ENCODE measurements around the gene SEPTIN10.

SEPTIN10 gene

GRCh38 chr2:109525836-109526235, 87.9 kb downstream of the SEPTIN10 start:
- no peak for DNase-seq

- DNase-seq: no peak
Observed at GRCh38 chr2:109523536-109524361, 90.0 kb downstream of the SEPTIN10 start.

GRCh38 chr2:109523121-109523520, 90.6 kb downstream of the SEPTIN10 start:
- DNase-seq: no peak

GRCh38 chr2:109522063-109522374, 91.7 kb downstream of the SEPTIN10 start:
- no peak for DNase-seq

- DNase-seq: no peak
Observed at GRCh38 chr2:109521233-109522062, 92.3 kb downstream of the SEPTIN10 start.

GRCh38 chr2:109519513-109519912, 94.3 kb downstream of the SEPTIN10 start:
- no peak for DNase-seq

- DNase-seq: no peak
Observed at GRCh38 chr2:109517118-109517889, 96.5 kb downstream of the SEPTIN10 start.

GRCh38 chr2:109516445-109517117, 97.2 kb downstream of the SEPTIN10 start:
- DNase-seq: peak in 1 of 51 donors; percentile 20

- DNase-seq: no peak
Observed at GRCh38 chr2:109514857-109515256, 98.9 kb downstream of the SEPTIN10 start.

- DNase-seq: peak in 3 of 51 donors; percentile 12 to 66 (median 18)
Observed at GRCh38 chr2:109513749-109514588, 99.8 kb downstream of the SEPTIN10 start.

GRCh38 chr2:109513230-109513629, 100.5 kb downstream of the SEPTIN10 start:
- DNase-seq: no peak

- no peak for DNase-seq
Observed at GRCh38 chr2:109512076-109512475, 101.7 kb downstream of the SEPTIN10 start.

- no peak for DNase-seq
Observed at GRCh38 chr2:109511168-109511567, 102.6 kb downstream of the SEPTIN10 start.

GRCh38 chr2:109510136-109511028, 103.4 kb downstream of the SEPTIN10 start:
- peak in 49 of 51 donors; percentile 3 to 76 (median 43) for DNase-seq

- DNase-seq: no peak
Observed at GRCh38 chr2:109508556-109508955, 105.2 kb downstream of the SEPTIN10 start.

- DNase-seq: no peak
Observed at GRCh38 chr2:109507828-109508227, 105.9 kb downstream of the SEPTIN10 start.

GRCh38 chr2:109507217-109507616, 106.5 kb downstream of the SEPTIN10 start:
- DNase-seq: peak in 4 of 51 donors; percentile 6 to 22 (median 20)

GRCh38 chr2:109503191-109503590, 110.6 kb downstream of the SEPTIN10 start:
- DNase-seq: no peak

GRCh38 chr2:109501461-109501860, 112.3 kb downstream of the SEPTIN10 start:
- DNase-seq: no peak
